Natural killer cell (primary cell): ENCODE measurements around the gene IL1RAPL1. TPM values are rescaled to one million over a fixed set of nuclear protein-coding genes. Genes with fewer than 3 reads are reported as not detected.

ENCODE experiments used
- ATAC-seq, 3 donors: fragments of 150-1000 bp in 2 of 3; fragments of 200-7000 bp in 1 of 3; cut with Tn5 transposase; 1 replicate in 1 of 3; 2 replicates in 2 of 3; pipeline ENCODE4 v1.10.0; 2021; ENCODE audit warnings: mild to moderate bottlenecking in 2 of 3, moderate library complexity in 2 of 3
- DNase-seq, 2 donors: peaks; one replicate each; pipeline versions ENCODE4 v3.0.0 to v3.0.0-alpha.2; 2013 to 2021; ENCODE audit warnings: mixed read lengths in 1 of 2
- H3K27ac ChIP-seq: one replicate; pipeline ENCODE4 v1.5.1; 2013; ENCODE audit warnings: mild to moderate bottlenecking, low read length
- H3K27me3 ChIP-seq: one replicate; pipeline ENCODE4 v1.6.1; 2013; ENCODE audit warnings: low read length; ENCODE audit not compliant: control insufficient read depth, insufficient read depth
- H3K36me3 ChIP-seq: one replicate; pipeline ENCODE4 v1.6.1; 2013; ENCODE audit warnings: low read length; ENCODE audit not compliant: control insufficient read depth, insufficient read depth
- H3K4me1 ChIP-seq: one replicate; pipeline ENCODE4 v1.6.1; 2013; ENCODE audit warnings: low read length; ENCODE audit not compliant: control insufficient read depth, insufficient read depth
- H3K4me3 ChIP-seq: one replicate; pipeline ENCODE4 v1.5.1; 2013; ENCODE audit warnings: low read length
- H3K9me3 ChIP-seq: one replicate; pipeline ENCODE4 v1.6.1; 2013; ENCODE audit warnings: low read length; ENCODE audit not compliant: control insufficient read depth, insufficient read depth
- H3K27ac Mint-ChIP-seq, 2 donors: one replicate each; pipeline ENCODE4 v1.8.0; 2022; ENCODE audit warnings: mild to moderate bottlenecking in 2 of 2, mixed read lengths in 2 of 2, moderate library complexity in 1 of 2
- H3K27me3 Mint-ChIP-seq, 2 donors: one replicate each; pipeline ENCODE4 v1.8.0; 2022; ENCODE audit warnings: low read depth in 2 of 2, mixed read lengths in 2 of 2
- H3K36me3 Mint-ChIP-seq: one replicate; pipeline ENCODE4 v1.8.0; 2022; ENCODE audit warnings: mixed read lengths
- H3K4me1 Mint-ChIP-seq, 2 donors: one replicate each; pipeline ENCODE4 v1.8.0; 2022; ENCODE audit warnings: mixed read lengths in 2 of 2
- H3K4me3 Mint-ChIP-seq: one replicate; pipeline ENCODE4 v1.8.0; 2022; ENCODE audit warnings: mild to moderate bottlenecking, moderate library complexity, mixed read lengths
- H3K9me3 Mint-ChIP-seq, 2 donors: one replicate each; pipeline ENCODE4 v1.8.0; 2022; ENCODE audit warnings: mixed read lengths in 2 of 2
- WGBS: methylation state at CpG from one replicate; pipeline ENCODE4 v1.1.7; 2013; ENCODE audit warnings: missing lambda C conversion rate; ENCODE audit not compliant: insufficient coverage; 5-methylcytosine and 5-hydroxymethylcytosine counted together
- intact Hi-C: fragments of 100-400 bp; cut with micrococcal nuclease; formaldehyde crosslinking; loops from one replicate; pipeline ENCODE4 v1.14.2; 2022
- total RNA-seq, 4 donors: library from RNA; stranded (reverse); fragments of 120-200 nt in 1 of 4; gene quantifications; one replicate each; pipeline versions ENCODE4 v1.2.3 to v1.2.4, GENCODE V29; 2013 to 2022
- TF ChIP-seq, protein P1 (sequence below): fragments of 200-600 bp; IDR thresholded peaks from one replicate; pipeline ENCODE4 v1.8.0; 2022; ENCODE audit warnings: antibody characterized with exemption

IL1RAPL1 gene
- total RNA-seq, 3 donors from 2014 or later (not counting 1 experiment from before 2014, with no cell fraction given) = not detected

GRCh38 chrX:29535212-29536162, 948.2 kb downstream of the IL1RAPL1 start:
- H3K27ac ChIP-seq = no peak overlapping the region
- Mint-ChIP-seq H3K9me3 (peaks cover 2 to 4% of the 10 kb centered on the region in 2 donors), H3K27me3 (no peaks in the 10 kb centered on the region), H3K36me3 (no peaks in the 10 kb centered on the region), H3K4me3 (no peak overlapping the region), H3K27ac (no peak overlapping the region), H3K4me1 (no peaks in the 10 kb centered on the region)
- H3K9me3 ChIP-seq = no peaks in the 10 kb centered on the region
- no peaks in the 10 kb centered on the region for H3K4me1 ChIP-seq
- ATAC-seq (no peak), DNase-seq (no peak)
- H3K27me3 ChIP-seq = no peaks in the 10 kb centered on the region
- intact Hi-C loops = no loop called here
- TF ChIP-seq, protein P1, sequence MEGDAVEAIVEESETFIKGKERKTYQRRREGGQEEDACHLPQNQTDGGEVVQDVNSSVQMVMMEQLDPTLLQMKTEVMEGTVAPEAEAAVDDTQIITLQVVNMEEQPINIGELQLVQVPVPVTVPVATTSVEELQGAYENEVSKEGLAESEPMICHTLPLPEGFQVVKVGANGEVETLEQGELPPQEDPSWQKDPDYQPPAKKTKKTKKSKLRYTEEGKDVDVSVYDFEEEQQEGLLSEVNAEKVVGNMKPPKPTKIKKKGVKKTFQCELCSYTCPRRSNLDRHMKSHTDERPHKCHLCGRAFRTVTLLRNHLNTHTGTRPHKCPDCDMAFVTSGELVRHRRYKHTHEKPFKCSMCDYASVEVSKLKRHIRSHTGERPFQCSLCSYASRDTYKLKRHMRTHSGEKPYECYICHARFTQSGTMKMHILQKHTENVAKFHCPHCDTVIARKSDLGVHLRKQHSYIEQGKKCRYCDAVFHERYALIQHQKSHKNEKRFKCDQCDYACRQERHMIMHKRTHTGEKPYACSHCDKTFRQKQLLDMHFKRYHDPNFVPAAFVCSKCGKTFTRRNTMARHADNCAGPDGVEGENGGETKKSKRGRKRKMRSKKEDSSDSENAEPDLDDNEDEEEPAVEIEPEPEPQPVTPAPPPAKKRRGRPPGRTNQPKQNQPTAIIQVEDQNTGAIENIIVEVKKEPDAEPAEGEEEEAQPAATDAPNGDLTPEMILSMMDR = no peak
- no peak overlapping the region for H3K4me3 ChIP-seq
- H3K36me3 ChIP-seq = no peaks in the 10 kb centered on the region
- no CpG with 5 or more reads among the region's 1 CpG for WGBS

DNA sequence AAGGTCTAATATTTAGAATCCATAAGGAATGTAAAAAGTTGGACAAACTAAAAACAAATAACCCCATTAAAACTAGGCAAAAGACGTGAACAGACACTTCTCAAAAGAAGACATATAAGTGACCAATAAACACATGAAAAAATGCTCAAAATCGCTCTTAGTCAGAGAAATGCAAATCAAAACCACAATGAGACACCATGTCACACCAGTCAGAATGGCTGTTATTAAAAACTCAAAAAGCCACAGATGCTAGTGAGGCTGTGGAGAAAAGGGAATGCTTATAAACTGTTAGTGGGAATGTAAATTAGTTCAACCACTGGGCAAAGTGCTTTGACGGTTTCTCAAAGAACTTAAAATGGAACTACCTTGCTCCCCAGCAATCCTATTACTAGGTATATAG, 953.8 kb downstream of the IL1RAPL1 start:
- Histone ChIP-seq H3K4me1 (no peaks in the 10 kb centered on the region), H3K9me3 (no peaks in the 10 kb centered on the region), H3K27ac (no peak overlapping the region), H3K36me3 (no peaks in the 10 kb centered on the region), H3K4me3 (no peak overlapping the region), H3K27me3 (no peaks in the 10 kb centered on the region)
- DNase-seq = no peak
- intact Hi-C loops = no loop called here
- peaks cover 4 to 7% of the 10 kb centered on the region in 2 donors for H3K9me3 Mint-ChIP-seq
- no peak overlapping the region for H3K27ac Mint-ChIP-seq
- ATAC-seq = no peak
- TF ChIP-seq, protein P1 = no peak
- H3K4me3 Mint-ChIP-seq = no peak overlapping the region
- WGBS = 75% methylated on average over 2 of the region's 3 CpGs
- no peaks in the 10 kb centered on the region for H3K4me1 Mint-ChIP-seq
- H3K27me3 Mint-ChIP-seq = no peaks in the 10 kb centered on the region
- H3K36me3 Mint-ChIP-seq = no peaks in the 10 kb centered on the region

DNA sequence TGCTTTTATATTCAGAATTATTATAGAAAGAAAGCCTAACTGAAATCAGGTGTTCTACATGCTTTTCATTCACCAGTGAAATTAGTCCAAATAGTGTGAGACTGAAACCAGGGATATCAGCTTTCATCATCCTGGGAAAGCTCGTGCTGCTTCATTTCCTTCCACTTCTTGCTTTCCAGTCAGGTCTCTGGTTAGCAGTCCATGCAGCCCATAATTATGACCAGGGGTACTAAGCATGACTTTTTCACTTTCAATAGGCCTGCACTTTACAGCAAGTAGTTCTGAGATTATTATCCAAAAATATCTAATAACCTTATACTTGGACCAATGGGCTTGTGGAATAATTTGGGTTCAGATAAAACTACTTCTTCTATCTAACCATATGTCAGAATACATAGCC, 954.9 kb downstream of the IL1RAPL1 start:
- intact Hi-C loops = no loop called here
- 16% methylated on average over 1 of the region's 1 CpG for WGBS
- no peaks in the 10 kb centered on the region for H3K27me3 ChIP-seq
- H3K4me3 ChIP-seq = no peak overlapping the region
- Mint-ChIP-seq H3K4me3 (no peak overlapping the region), H3K36me3 (no peaks in the 10 kb centered on the region), H3K27ac (no peak overlapping the region), H3K27me3 (no peaks in the 10 kb centered on the region), H3K4me1 (no peaks in the 10 kb centered on the region), H3K9me3 (peaks cover 4 to 6% of the 10 kb centered on the region in 2 donors)
- TF ChIP-seq, protein P1 = no peak
- DNase-seq (no peak), ATAC-seq (no peak)
- no peaks in the 10 kb centered on the region for H3K9me3 ChIP-seq
- H3K4me1 ChIP-seq = no peaks in the 10 kb centered on the region
- H3K36me3 ChIP-seq = no peaks in the 10 kb centered on the region
- H3K27ac ChIP-seq = no peak overlapping the region
